ENCODE measurements around the gene EME1. TPM values are rescaled to one million over a fixed set of nuclear protein-coding genes. Genes with fewer than 3 reads are reported as not detected.

Gene EME1
- total and polyA plus RNA-seq, 2 of the 13 experiments (the other 11 are each of a cell fraction or from before 2014, with no cell fraction given), result 20.7 to 24.6 TPM

- TF ChIP-seq, protein P1, sequence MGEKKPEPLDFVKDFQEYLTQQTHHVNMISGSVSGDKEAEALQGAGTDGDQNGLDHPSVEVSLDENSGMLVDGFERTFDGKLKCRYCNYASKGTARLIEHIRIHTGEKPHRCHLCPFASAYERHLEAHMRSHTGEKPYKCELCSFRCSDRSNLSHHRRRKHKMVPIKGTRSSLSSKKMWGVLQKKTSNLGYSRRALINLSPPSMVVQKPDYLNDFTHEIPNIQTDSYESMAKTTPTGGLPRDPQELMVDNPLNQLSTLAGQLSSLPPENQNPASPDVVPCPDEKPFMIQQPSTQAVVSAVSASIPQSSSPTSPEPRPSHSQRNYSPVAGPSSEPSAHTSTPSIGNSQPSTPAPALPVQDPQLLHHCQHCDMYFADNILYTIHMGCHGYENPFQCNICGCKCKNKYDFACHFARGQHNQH (CRISPR knock-in tag; IDR thresholded peaks at IDR 0.05), result no peak
- TF ChIP-seq FOXA3 (CRISPR knock-in tag; IDR thresholded peaks at IDR 0.05), result peak; percentile 99
- 0 out of 2 replicates have a peak, but pooled peaks have one; percentile 11 for TF ChIP-seq KDM1A (CRISPR knock-in tag; IDR thresholded peaks at IDR 0.05)
- TF ChIP-seq, protein P2, sequence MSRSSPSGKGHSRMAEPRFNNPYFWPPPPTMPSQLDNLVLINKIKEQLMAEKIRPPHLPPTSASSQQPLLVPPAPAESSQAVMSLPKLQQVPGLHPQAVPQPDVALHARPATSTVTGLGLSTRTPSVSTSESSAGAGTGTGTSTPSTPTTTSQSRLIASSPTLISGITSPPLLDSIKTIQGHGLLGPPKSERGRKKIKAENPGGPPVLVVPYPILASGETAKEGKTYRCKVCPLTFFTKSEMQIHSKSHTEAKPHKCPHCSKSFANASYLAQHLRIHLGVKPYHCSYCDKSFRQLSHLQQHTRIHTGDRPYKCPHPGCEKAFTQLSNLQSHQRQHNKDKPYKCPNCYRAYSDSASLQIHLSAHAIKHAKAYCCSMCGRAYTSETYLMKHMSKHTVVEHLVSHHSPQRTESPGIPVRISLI (CRISPR knock-in tag; IDR thresholded peaks at IDR 0.05; ENCODE audit: borderline replicate concordance), result peak; percentile 70
- TF ChIP-seq NR2C2 (CRISPR knock-in tag; IDR thresholded peaks at IDR 0.05; ENCODE audit: borderline replicate concordance), result peak; percentile 58; the same call in 1 of the 2 replicates
- TF ChIP-seq KMT2A (CRISPR knock-in tag; IDR thresholded peaks at IDR 0.05), result 0 out of 2 replicates have a peak, but pooled peaks have one; percentile 24
- TF ChIP-seq SNAPC5 (CRISPR knock-in tag; IDR thresholded peaks at IDR 0.05; ENCODE audit: borderline replicate concordance), result 0 out of 2 replicates have a peak, but pooled peaks have one; percentile 23
- peak; percentile 80 for TF ChIP-seq CEBPG (CRISPR knock-in tag; IDR thresholded peaks at IDR 0.05)
- TF ChIP-seq, protein P3, sequence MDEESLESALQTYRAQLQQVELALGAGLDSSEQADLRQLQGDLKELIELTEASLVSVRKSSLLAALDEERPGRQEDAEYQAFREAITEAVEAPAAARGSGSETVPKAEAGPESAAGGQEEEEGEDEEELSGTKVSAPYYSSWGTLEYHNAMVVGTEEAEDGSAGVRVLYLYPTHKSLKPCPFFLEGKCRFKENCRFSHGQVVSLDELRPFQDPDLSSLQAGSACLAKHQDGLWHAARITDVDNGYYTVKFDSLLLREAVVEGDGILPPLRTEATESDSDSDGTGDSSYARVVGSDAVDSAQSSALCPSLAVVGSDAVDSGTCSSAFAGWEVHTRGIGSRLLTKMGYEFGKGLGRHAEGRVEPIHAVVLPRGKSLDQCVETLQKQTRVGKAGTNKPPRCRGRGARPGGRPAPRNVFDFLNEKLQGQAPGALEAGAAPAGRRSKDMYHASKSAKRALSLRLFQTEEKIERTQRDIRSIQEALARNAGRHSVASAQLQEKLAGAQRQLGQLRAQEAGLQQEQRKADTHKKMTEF (CRISPR knock-in tag; IDR thresholded peaks at IDR 0.05), result peak; percentile 88
- TF ChIP-seq, protein P4, sequence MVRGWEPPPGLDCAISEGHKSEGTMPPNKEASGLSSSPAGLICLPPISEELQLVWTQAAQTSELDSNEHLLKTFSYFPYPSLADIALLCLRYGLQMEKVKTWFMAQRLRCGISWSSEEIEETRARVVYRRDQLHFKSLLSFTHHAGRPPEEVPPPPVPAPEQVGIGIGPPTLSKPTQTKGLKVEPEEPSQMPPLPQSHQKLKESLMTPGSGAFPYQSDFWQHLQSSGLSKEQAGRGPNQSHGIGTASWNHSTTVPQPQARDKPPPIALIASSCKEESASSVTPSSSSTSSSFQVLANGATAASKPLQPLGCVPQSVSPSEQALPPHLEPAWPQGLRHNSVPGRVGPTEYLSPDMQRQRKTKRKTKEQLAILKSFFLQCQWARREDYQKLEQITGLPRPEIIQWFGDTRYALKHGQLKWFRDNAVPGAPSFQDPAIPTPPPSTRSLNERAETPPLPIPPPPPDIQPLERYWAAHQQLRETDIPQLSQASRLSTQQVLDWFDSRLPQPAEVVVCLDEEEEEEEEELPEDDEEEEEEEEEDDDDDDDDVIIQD (CRISPR knock-in tag; IDR thresholded peaks at IDR 0.05; ENCODE audit: low read depth), result peak; percentile 82
- peak; percentile 49 for TF ChIP-seq TEAD3 (CRISPR knock-in tag; optimal IDR thresholded peaks at IDR 0.05; ENCODE audit: borderline replicate concordance)
- peak; percentile 47; the same call in 1 of the 2 replicates for TF ChIP-seq NFYB (CRISPR knock-in tag; IDR thresholded peaks at IDR 0.05)
- peak; percentile 71; the same call in 1 of the 2 replicates for TF ChIP-seq ZNF556 (CRISPR knock-in tag; IDR thresholded peaks at IDR 0.05; ENCODE audit: borderline replicate concordance)
- TF ChIP-seq ZMYM2 (CRISPR knock-in tag; IDR thresholded peaks at IDR 0.05), result 0 out of 2 replicates have a peak, but pooled peaks have one; percentile 20
- peak; percentile 59 for TF ChIP-seq TBX2 (CRISPR knock-in tag; IDR thresholded peaks at IDR 0.05; ENCODE audit: borderline replicate concordance)
- TF ChIP-seq HCFC1 (IDR thresholded peaks at IDR 0.05; ENCODE audit: low read depth, low read length), result no peak
- TF ChIP-seq PATZ1 (CRISPR knock-in tag; IDR thresholded peaks at IDR 0.05), result peak; percentile 53; the same call in 1 of the 2 replicates
- peak; percentile 87 for TF ChIP-seq RXRB (CRISPR knock-in tag; IDR thresholded peaks at IDR 0.05; ENCODE audit: borderline replicate concordance)
- TF ChIP-seq, protein P5, sequence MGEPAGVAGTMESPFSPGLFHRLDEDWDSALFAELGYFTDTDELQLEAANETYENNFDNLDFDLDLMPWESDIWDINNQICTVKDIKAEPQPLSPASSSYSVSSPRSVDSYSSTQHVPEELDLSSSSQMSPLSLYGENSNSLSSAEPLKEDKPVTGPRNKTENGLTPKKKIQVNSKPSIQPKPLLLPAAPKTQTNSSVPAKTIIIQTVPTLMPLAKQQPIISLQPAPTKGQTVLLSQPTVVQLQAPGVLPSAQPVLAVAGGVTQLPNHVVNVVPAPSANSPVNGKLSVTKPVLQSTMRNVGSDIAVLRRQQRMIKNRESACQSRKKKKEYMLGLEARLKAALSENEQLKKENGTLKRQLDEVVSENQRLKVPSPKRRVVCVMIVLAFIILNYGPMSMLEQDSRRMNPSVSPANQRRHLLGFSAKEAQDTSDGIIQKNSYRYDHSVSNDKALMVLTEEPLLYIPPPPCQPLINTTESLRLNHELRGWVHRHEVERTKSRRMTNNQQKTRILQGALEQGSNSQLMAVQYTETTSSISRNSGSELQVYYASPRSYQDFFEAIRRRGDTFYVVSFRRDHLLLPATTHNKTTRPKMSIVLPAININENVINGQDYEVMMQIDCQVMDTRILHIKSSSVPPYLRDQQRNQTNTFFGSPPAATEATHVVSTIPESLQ (CRISPR knock-in tag; conservative IDR thresholded peaks at IDR 0.05), result 0 out of 2 replicates have a peak, but pooled peaks have one; percentile 75
Measured at GRCh38 chr17:50423553-50424159, 50.6 kb downstream of the EME1 start (continued).
